Frontal cortex (tissue), 1 donor: ENCODE data around the gene SPARC. TPM values are rescaled to one million over a fixed set of nuclear protein-coding genes. Genes with fewer than 3 reads are reported as not detected.

Experiments
- small RNA-seq: library from RNA; depleted of rRNA; stranded (forward); fragments of <200 nt; gene quantifications from one replicate; pipeline ENCODE3, GENCODE V24; 2014
- total RNA-seq: library from RNA; depleted of rRNA; stranded (reverse); fragments of >200 nt; gene quantifications from one replicate; pipeline ENCODE4 v1.2.3, GENCODE V29; 2014

Gene SPARC
- total RNA-seq, 1 donor from 2014 or later = 74.6 TPM

Small RNAs within 50 kb of the gene (small RNA-seq; reads per million reads assigned to genes)
- gene RN7SKP232 = not detected

Other genes starting within 250 kb of the SPARC start
- 19.2 TPM for gene SLC36A1, start 239.3 kb downstream of the SPARC start, total RNA-seq
- gene FAT2, start 95.6 kb downstream of the SPARC start, total RNA-seq = 3.3 TPM
- 25.3 TPM for gene ATOX1, start 71.7 kb upstream of the SPARC start, total RNA-seq
- gene G3BP1, start 85.0 kb upstream of the SPARC start, total RNA-seq = 60.7 TPM
- gene GLRA1, start 237.9 kb upstream of the SPARC start, total RNA-seq = under 0.01 TPM